Measurements from ENCODE around the gene TERF2IP. TPM values are rescaled to one million over a fixed set of nuclear protein-coding genes. Genes with fewer than 3 reads are reported as not detected.

TERF2IP gene
- total RNA-seq, 1 donor: 42.5 TPM

- TF ChIP-seq CTCF (IDR thresholded peaks at IDR 0.05; ENCODE audit: insufficient read depth, low read length): no peak
- no peak for DNase-seq (ENCODE audit: low read depth)
Observed at GRCh38 chr16:75635036-75635435, 12.5 kb upstream of the TERF2IP start.

GRCh38 chr16:75640598-75640997, 7.0 kb upstream of the TERF2IP start:
- no peak for DNase-seq (ENCODE audit: low read depth)
- no peak overlapping the region for H3K4me3 ChIP-seq (ENCODE audit: low read depth, low read length)
- TF ChIP-seq CTCF (IDR thresholded peaks at IDR 0.05; ENCODE audit: insufficient read depth, low read length): no peak

More at GRCh38 chr16:75635036-75635435, 12.5 kb upstream of the TERF2IP start:
- no peak overlapping the region for H3K4me3 ChIP-seq (ENCODE audit: low read depth, low read length)

GRCh38 chr16:75644240-75645012, 3.1 kb upstream of the TERF2IP start:
- no peak overlapping the region for H3K4me3 ChIP-seq (ENCODE audit: low read depth, low read length)
- no peak for DNase-seq (ENCODE audit: low read depth)
- TF ChIP-seq CTCF (IDR thresholded peaks at IDR 0.05; ENCODE audit: insufficient read depth, low read length): no peak

GRCh38 chr16:75647112-75647491, 471 bp upstream of the TERF2IP start:
- TF ChIP-seq CTCF (IDR thresholded peaks at IDR 0.05; ENCODE audit: insufficient read depth, low read length): no peak
- H3K4me3 ChIP-seq (ENCODE audit: low read depth, low read length): peak overlapping the region; percentile 99
- no peak for DNase-seq (ENCODE audit: low read depth)

- TF ChIP-seq CTCF (IDR thresholded peaks at IDR 0.05; ENCODE audit: insufficient read depth, low read length): no peak
- peak overlapping the region; percentile 99 for H3K4me3 ChIP-seq (ENCODE audit: low read depth, low read length)
- peak; percentile 67 for DNase-seq (ENCODE audit: low read depth)
Observed at GRCh38 chr16:75648265-75649076, 898 bp downstream of the TERF2IP start.

- no peak for TF ChIP-seq CTCF (IDR thresholded peaks at IDR 0.05; ENCODE audit: insufficient read depth, low read length)
- H3K4me3 ChIP-seq (ENCODE audit: low read depth, low read length): no peak overlapping the region
- DNase-seq (ENCODE audit: low read depth): peak; percentile 77
Observed at GRCh38 chr16:75653922-75654321, 6.3 kb downstream of the TERF2IP start.
